LNCaP clone FGC (cell line): ENCODE results near the gene SURF1.

Experiments
- DNase-seq: peaks from one replicate; pipeline ENCODE4 v3.0.0-alpha.2; 2011; ENCODE audit warnings: low read depth
- H3K4me3 ChIP-seq: 2 replicates; pipeline ENCODE4 v1.5.1; 2011; ENCODE audit warnings: mild to moderate bottlenecking, low read depth, low read length, control low read depth
- CTCF ChIP-seq: IDR thresholded peaks from 2 replicates; pipeline ENCODE4 v1.5.1; 2012; ENCODE audit warnings: mild to moderate bottlenecking; ENCODE audit not compliant: control insufficient read depth, insufficient read depth; ENCODE audit errors: extremely low read depth

SURF1 gene

GRCh38 chr9:133390713-133391112 lies 34.4 kb upstream of the SURF1 start:
- no peak for DNase-seq

GRCh38 chr9:133389562-133389961 lies 33.3 kb upstream of the SURF1 start:
- DNase-seq = no peak
- no peak overlapping the region for H3K4me3 ChIP-seq
- TF ChIP-seq CTCF = no peak

More at GRCh38 chr9:133390713-133391112, 34.4 kb upstream of the SURF1 start:
- TF ChIP-seq CTCF = no peak
- H3K4me3 ChIP-seq = no peak overlapping the region

GRCh38 chr9:133389025-133389557 lies 32.8 kb upstream of the SURF1 start:
- DNase-seq = no peak
- H3K4me3 ChIP-seq = no peak overlapping the region
- TF ChIP-seq CTCF = no peak

GRCh38 chr9:133387680-133388079 lies 31.4 kb upstream of the SURF1 start:
- DNase-seq = no peak
- TF ChIP-seq CTCF = no peak

GRCh38 chr9:133386338-133386737 lies 30.1 kb upstream of the SURF1 start:
- TF ChIP-seq CTCF = no peak
- DNase-seq = no peak
- H3K4me3 ChIP-seq = no peak overlapping the region

More at GRCh38 chr9:133387680-133388079, 31.4 kb upstream of the SURF1 start:
- no peak overlapping the region for H3K4me3 ChIP-seq

GRCh38 chr9:133385452-133385851 lies 29.2 kb upstream of the SURF1 start:
- H3K4me3 ChIP-seq = no peak overlapping the region
- DNase-seq = no peak
- no peak for TF ChIP-seq CTCF

- no peak for DNase-seq
- H3K4me3 ChIP-seq = no peak overlapping the region
- TF ChIP-seq CTCF = no peak
These were observed 28.5 kb upstream of the SURF1 start for GRCh38 chr9:133384736-133385321.
